Measurements from ENCODE around the gene ABCB9.
"Not testable (repeated sequence)": the region's sequence is repeated elsewhere in the genome, so short reads cannot be mapped to it uniquely, and the experiment has no call there.

- TF ChIP-seq, protein P1, sequence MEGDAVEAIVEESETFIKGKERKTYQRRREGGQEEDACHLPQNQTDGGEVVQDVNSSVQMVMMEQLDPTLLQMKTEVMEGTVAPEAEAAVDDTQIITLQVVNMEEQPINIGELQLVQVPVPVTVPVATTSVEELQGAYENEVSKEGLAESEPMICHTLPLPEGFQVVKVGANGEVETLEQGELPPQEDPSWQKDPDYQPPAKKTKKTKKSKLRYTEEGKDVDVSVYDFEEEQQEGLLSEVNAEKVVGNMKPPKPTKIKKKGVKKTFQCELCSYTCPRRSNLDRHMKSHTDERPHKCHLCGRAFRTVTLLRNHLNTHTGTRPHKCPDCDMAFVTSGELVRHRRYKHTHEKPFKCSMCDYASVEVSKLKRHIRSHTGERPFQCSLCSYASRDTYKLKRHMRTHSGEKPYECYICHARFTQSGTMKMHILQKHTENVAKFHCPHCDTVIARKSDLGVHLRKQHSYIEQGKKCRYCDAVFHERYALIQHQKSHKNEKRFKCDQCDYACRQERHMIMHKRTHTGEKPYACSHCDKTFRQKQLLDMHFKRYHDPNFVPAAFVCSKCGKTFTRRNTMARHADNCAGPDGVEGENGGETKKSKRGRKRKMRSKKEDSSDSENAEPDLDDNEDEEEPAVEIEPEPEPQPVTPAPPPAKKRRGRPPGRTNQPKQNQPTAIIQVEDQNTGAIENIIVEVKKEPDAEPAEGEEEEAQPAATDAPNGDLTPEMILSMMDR (conservative IDR thresholded peaks at IDR 0.05; ENCODE audit: low read depth, low read length): not testable (repeated sequence)
- not testable (repeated sequence) for TF ChIP-seq EZH2 (IDR thresholded peaks at IDR 0.05; ENCODE audit: low read length, unreplicated experiment)
Measured at GRCh38 chr12:122892724-122893123, 73.5 kb downstream of the ABCB9 start.
